Fibroblast of peridontal ligament (primary cell): ENCODE measurements around the gene COL4A2.
"Not testable (repeated sequence)": the region's sequence is repeated elsewhere in the genome, so short reads cannot be mapped to it uniquely, and the experiment has no call there.

ENCODE experiments used
- DNase-seq: peaks from one replicate; pipeline ENCODE4 v3.0.0-alpha.2; 2010; ENCODE audit errors: extremely low read depth

Gene COL4A2

GRCh38 chr13:110517505-110518225 is 210.6 kb downstream of the COL4A2 start:
- DNase-seq = no peak

GRCh38 chr13:110518226-110518525 is 211.1 kb downstream of the COL4A2 start:
- DNase-seq = no peak

GRCh38 chr13:110518571-110518970 is 211.5 kb downstream of the COL4A2 start:
- no peak for DNase-seq

- no peak for DNase-seq
Observed at GRCh38 chr13:110519046-110519445, 212.0 kb downstream of the COL4A2 start.

GRCh38 chr13:110519506-110519905 is 212.4 kb downstream of the COL4A2 start:
- DNase-seq = no peak

GRCh38 chr13:110520431-110521295 is 213.6 kb downstream of the COL4A2 start:
- peak; percentile 54 for DNase-seq

GRCh38 chr13:110521296-110521680 is 214.2 kb downstream of the COL4A2 start:
- DNase-seq = no peak

- no peak for DNase-seq
Observed at GRCh38 chr13:110521946-110522345, 214.9 kb downstream of the COL4A2 start.

- DNase-seq = no peak
Observed at GRCh38 chr13:110522721-110523120, 215.6 kb downstream of the COL4A2 start.

- no peak for DNase-seq
Observed at GRCh38 chr13:110523180-110523579, 216.1 kb downstream of the COL4A2 start.

- no peak for DNase-seq
Observed at GRCh38 chr13:110523838-110524540, 216.9 kb downstream of the COL4A2 start.

GRCh38 chr13:110524541-110525257 is 217.6 kb downstream of the COL4A2 start:
- no peak for DNase-seq

GRCh38 chr13:110525328-110526319 is 218.5 kb downstream of the COL4A2 start:
- no peak for DNase-seq

- DNase-seq = peak; percentile 38
Observed at GRCh38 chr13:110528371-110528770, 221.3 kb downstream of the COL4A2 start.

GRCh38 chr13:110528911-110529310 is 221.8 kb downstream of the COL4A2 start:
- DNase-seq = no peak

- no peak for DNase-seq
Observed at GRCh38 chr13:110529522-110530311, 222.6 kb downstream of the COL4A2 start.

- DNase-seq = no peak
Observed at GRCh38 chr13:110531100-110531499, 224.0 kb downstream of the COL4A2 start.

GRCh38 chr13:110531671-110532083 is 224.6 kb downstream of the COL4A2 start:
- no peak for DNase-seq

- DNase-seq = not testable (repeated sequence)
Observed at GRCh38 chr13:110532258-110532657, 225.2 kb downstream of the COL4A2 start.
